LoVo (cell line): Measurements from ENCODE around the gene EFTUD2.

Experiments used
- DNase-seq: peaks from one replicate; pipeline ENCODE4 v3.0.0-alpha.2; 2016; ENCODE audit warnings: low spot score

EFTUD2 gene

GRCh38 chr17:44925731-44926697 lies 26.8 kb upstream of the EFTUD2 start:
- no peak for DNase-seq

DNA sequence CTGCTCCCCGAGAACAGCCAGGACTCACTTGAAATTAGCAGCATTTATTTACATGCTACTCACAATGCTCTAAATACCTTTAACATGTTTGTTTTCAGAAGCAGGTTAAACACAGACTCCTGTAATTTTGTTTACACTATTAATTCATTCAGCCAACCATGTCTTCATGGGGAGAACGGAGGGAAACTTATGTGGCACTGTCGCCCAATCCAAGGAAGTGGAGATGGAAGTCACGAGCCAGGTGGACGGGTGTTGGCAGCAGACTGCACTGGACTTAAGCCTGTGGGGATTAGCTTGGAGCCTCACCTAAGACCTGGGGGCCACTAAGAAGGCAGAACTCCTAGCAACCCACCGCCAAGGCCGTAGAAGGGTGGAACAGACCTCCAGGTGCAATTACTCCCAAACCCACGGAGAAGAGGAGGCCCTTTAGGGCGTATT lies 24.9 kb upstream of the EFTUD2 start:
- DNase-seq, result no peak

- DNase-seq, result no peak
Measured at GRCh38 chr17:44922746-44923470, 23.7 kb upstream of the EFTUD2 start.

- no peak for DNase-seq
Measured at GRCh38 chr17:44922136-44922535, 22.9 kb upstream of the EFTUD2 start.

DNA sequence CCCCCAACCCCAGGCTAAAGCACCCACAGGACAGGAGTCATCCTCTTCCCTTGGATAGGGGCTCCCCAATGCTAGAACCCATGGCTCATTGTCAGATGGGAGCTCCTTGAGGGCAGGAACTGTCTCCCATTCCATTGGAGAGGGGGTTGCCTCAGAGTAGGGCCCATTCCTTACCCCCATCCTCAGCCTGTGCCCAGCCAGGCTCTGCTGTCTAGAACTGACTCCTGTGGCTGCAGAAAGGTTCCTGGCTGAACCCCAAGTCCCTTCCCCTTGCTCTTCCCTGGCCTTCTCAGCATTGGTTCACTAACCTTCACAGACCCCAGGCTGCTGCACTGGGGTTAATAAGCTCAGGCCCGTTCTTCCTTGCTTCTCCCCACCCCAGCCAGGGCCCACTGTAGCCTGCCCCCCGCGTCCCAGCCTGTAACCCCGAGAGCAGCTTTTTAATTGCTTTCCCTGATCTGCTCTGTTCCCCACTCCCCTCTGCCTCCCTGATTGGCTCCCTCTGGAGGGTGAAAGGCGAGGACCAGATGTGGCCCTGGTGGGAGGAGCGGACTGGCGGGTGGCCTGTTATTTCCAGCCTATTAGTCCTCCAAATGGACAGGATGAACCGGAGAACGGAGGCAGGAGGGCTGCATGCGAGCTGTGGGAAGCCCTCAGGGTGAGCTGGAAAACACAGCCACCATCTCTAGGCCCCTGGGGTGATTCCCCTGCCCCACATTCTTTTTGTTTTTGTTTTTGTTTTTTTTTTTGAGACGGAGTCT lies 22.1 kb upstream of the EFTUD2 start:
- DNase-seq, result no peak

- DNase-seq, result no peak
Measured at GRCh38 chr17:44920565-44920940, 21.3 kb upstream of the EFTUD2 start.

DNA sequence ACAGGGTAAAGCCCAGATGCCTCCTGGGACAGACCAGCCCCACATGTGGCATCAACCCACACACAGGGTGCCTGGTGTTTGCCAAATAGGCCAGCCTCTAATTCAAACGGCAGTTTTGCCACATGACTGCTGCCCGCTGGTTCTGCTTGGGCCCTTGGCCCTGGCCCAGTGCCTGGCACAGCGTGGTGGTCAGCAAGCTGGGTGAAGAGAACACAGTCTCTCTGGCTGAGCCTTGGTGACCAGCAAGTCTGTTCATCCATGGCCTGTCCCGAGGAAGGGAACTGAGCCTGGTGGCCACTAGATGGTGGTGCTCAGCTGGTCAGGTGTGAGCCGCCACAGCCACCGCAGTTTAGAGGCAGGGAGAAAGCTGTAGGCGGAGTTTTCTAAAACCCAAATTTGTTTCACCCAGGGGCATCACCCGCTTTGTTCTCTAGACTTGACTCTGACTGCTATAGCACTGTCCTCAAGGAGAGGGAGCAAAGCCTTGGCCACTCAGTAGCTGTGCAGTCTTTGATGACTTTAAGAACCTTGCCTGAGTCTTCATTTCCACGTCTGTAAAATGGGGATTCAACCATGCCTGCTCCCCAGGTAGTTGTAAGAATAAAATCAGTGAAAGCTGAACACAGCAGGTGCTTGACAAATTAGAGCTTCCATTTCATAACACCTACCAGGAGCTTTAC lies 20.8 kb upstream of the EFTUD2 start:
- DNase-seq, result peak; percentile 72

GRCh38 chr17:44919411-44919810 lies 20.2 kb upstream of the EFTUD2 start:
- no peak for DNase-seq

GRCh38 chr17:44918006-44918405 lies 18.8 kb upstream of the EFTUD2 start:
- no peak for DNase-seq

DNA sequence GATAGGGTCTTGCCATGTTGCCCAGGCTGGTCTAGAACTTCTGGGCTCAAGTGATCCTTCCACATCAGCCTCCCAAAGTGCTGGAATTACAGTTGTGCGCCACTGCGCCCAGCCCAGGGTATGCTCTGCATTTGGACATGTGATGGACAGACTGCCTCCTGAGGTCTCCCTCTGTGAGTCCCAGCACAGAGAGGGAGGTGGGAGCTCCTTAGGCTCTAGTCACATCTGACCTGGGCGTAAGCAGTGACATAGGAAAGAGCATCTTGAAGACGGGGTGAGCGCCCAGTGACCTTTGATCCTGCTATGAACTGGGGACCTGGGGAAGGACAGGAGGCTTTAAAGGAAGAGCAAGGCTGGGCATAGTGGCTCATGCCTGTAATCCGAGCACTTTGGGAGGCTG lies 18.2 kb upstream of the EFTUD2 start:
- no peak for DNase-seq

DNA sequence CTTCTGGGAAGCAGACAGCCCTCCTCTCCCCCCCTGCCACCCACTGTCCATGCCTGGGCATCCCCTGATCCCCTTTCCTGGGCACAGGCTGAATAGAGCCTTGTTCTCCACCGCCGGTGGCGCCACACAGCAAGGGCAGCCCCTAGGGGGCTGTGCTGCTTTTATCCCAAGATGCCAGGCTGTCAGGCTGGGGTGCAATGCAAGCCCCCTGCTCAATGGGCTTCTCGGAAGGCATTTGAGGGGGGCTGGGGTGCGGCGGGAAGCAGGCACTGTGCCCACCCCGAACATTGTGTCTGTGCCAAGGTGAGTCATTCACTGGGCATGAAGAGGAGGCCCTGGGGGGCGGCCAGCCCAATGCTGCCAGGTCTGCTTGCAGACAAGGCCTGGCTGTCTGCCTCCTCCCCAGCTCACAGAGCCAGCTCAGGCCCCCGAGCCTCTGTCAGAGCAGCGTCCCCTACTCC lies 17.6 kb upstream of the EFTUD2 start:
- DNase-seq, result no peak

- no peak for DNase-seq
Measured at GRCh38 chr17:44915862-44916780, 16.9 kb upstream of the EFTUD2 start.

DNA sequence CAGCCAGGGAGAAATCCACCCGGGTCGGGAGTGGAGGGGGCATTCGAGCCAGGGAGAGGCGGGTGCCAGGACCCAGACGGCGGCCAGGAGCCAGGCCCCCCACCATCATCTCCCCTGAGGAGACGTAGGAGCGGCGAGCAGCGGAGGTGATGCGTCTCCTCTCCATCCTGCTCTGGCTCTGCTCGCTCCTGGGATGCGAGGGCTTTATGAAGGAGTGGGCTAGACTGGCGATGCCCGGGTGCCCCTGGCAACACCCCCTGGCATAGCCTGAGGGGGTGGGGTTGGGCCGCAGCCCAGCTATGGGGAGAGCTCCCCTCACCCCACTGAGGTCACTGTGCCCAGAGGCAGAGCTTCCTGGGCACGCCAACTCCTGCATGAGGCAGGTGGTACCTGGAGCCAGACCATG lies 16.1 kb upstream of the EFTUD2 start, which contains the start of gene GFAP:
Gene GFAP, minus strand, starts transcription at position 180 of the 406 bp plus-strand sequence. Its CDS starts 14 bp downstream, at position 166.
- no peak for DNase-seq

DNA sequence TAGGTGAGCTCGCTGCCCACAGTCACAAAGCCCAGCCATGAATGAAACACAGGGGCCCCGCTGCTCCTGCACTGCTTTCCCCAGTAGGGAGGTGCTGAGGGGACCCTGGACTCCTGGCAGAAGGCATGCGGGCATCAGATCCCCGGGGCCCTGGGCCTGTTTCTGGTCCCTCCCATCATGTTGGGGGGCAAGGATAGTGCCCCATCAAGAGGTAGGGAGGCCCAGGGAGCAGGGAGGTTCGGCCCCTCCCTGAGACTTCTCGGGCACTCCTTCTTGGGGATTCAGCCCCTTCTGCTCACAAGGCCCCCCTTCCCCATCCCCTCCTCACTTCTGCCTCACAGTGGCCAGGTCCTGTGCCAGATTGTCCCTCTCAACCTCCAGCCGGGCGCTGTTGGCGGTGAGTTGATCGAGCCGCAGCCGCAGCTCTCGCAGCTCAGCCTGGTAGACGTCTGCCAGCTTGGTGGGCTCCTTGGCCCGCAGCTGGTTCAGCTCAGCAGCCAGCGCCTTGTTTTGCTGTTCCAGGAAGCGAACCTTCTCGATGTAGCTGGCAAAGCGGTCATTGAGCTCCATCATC lies 15.5 kb upstream of the EFTUD2 start:
- no peak for DNase-seq

DNA sequence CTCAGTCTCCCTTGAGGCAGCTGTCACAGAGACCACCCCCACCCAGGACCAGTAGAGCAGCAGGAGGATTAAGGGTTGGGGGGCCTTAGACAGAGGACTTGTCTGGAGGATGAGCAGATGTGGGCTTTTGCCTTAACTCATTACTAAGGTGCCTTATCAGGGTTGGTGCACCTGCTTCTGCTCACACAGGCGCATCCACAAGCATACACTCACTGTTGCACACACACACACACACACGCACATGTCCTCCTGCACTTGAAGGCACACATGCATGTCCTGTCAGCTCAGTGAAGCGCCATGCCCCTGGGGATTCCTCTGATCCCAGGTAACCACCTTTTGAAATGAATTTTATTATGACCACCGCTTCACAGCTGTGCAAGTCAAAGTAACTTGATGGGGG lies 14.9 kb upstream of the EFTUD2 start:
- DNase-seq, result no peak

DNA sequence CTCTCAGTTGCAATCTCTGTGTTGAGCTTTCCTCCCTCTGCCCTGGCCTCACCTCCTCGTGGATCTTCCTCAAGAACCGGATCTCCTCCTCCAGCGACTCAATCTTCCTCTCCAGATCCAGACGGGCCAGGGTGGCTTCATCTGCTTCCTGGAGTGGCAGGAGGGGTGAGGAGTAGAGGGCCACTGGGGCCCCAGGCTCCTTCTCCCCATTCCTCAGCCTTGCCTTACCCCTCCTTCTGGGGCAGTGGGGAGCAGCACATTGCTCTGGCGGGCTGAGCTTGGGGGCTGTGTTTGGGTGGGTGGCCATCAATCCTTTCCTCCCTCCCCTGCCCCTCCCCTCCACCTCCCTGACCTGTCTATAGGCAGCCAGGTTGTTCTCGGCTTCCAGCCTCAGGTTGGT lies 14.4 kb upstream of the EFTUD2 start:
- no peak for DNase-seq

DNA sequence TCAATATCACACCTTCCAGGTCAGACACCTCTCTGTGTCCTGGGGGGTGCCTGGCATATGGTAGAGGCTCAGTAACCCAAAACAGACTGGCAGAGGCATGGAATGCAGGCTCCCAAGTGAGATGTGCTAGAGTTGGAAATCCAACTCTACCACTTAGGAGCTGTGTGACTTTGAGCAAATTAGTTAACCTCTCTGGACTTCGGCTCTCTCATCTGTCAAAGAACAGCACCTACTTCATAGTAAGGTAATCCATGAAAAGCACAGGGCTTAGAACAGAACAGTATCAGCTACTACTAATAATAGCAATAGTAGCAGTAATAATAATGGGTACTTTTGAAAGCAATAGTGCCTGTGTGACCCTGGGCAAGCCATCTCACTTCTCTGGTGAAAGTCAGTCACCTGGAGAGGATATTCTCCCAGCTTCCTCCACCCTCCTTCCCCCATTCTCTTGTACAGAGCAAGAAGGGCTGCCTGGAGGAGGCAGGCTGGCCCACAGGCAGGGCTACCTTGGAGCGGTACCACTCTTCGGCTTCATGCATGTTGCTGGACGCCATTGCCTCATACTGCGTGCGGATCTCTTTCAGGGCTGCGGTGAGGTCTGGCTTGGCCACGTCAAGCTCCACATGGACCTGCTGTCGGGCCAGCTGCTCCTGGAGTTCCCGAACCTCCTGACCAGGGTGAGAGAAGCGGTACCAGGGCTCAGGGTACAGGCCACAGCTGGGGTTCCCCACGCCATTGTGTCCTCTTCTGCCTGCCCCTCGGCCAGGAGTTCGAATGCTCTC lies 13.7 kb upstream of the EFTUD2 start:
- no peak for DNase-seq

DNA sequence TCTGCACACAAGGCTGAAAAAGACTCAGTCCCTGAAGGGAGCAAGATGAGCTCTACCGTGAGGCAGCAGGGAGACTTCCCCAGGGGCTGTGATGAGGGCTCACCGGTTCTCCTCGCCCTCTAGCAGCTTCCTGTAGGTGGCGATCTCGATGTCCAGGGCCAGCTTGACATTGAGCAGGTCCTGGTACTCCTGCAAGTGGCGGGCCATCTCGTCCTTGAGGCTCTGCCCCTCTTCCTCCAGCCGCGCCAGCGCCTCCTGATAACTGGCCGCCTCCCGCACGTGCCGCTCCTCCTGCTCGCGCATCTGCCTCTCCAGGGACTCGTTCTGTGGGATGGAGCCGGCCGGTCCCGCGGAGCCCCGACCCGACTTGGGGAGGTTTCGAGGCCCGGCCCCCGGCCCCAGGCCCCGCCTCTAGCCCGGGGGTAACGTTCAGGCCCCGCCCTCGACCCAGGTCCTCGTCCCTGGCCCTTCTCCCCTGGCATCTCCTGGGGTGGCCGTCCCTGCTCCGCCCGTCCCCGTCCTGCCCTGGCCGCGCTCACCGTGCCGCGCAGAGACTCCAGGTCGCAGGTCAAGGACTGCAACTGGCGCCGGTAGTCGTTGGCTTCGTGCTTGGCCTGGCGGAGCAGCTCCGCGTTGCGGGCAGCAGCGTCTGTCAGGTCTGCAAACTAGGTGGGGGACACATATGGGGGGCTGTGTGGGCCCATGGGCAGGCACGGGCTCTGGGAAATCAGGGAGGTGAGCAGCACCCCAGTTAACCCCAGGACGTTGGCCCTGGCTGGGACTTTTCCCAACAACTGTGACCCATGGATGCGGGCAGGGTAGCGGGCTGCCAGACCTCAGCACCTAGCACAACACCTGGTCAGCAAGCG lies 12.1 kb upstream of the EFTUD2 start:
- no peak for DNase-seq
